Activated CD4-positive, alpha-beta T cell treated with anti-CD3 and anti-CD28 coated beads for 36 hours (primary cell): ENCODE data around the gene CEP44. TPM values are rescaled to one million over a fixed set of nuclear protein-coding genes. Genes with fewer than 3 reads are reported as not detected.
A peak's percentile ranks its signal among the peaks of the same experiment; 100 is the strongest.
"Not testable (repeated sequence)": the region's sequence is repeated elsewhere in the genome, so short reads cannot be mapped to it uniquely, and the experiment has no call there.

ENCODE experiments used
- ATAC-seq: fragments of 200-7000 bp; cut with Tn5 transposase; one replicate; pipeline ENCODE4 v1.10.0; 2021; ENCODE audit warnings: mild to moderate bottlenecking, moderate library complexity
- CTCF ChIA-PET: fragments of 350-600 bp; sonication (Branson Sonifier 250); formaldehyde crosslinking; loops from one replicate; lab custom pipeline; 2021; ENCODE audit warnings: antibody characterized with exemption; lab: Charles Lee
- POLR2A ChIA-PET: fragments of 350-600 bp; sonication (Branson Sonifier 250); formaldehyde crosslinking; loops from one replicate; lab custom pipeline; 2021; ENCODE audit warnings: antibody characterized with exemption, inconsistent platforms; lab: Charles Lee
- DNase-seq: peaks from one replicate; pipeline ENCODE4 v3.0.0-alpha.2; 2020
- H3K27ac Mint-ChIP-seq: one replicate; pipeline ENCODE4 v1.8.0; 2021; ENCODE audit warnings: mixed read lengths
- H3K27me3 Mint-ChIP-seq: one replicate; pipeline ENCODE4 v1.8.0; 2021; ENCODE audit warnings: mixed read lengths
- H3K36me3 Mint-ChIP-seq: one replicate; pipeline ENCODE4 v1.8.0; 2021; ENCODE audit warnings: low read depth, mixed read lengths
- H3K4me1 Mint-ChIP-seq: one replicate; pipeline ENCODE4 v1.8.0; 2021; ENCODE audit warnings: mixed read lengths
- H3K4me3 Mint-ChIP-seq: one replicate; pipeline ENCODE4 v1.8.0; 2021; ENCODE audit warnings: mild to moderate bottlenecking, moderate library complexity, mixed read lengths
- H3K9me3 Mint-ChIP-seq: one replicate; pipeline ENCODE4 v1.8.0; 2021; ENCODE audit warnings: low read depth, mixed read lengths
- intact Hi-C, 2 experiments: fragments of 100-400 bp; cut with DNase I in 1 of 2; cut with micrococcal nuclease in 1 of 2; formaldehyde crosslinking; loops; one replicate each; pipeline versions ENCODE4 v1.14.2 to v1.15.1; 2022 to 2024; cut with DNase I, micrococcal nuclease
- total RNA-seq, 2 experiments: library from RNA; stranded (reverse); gene quantifications; one replicate each; pipeline ENCODE4 v1.2.3, GENCODE V29; 2021

Gene CEP44
- total RNA-seq, 2 experiments from 2014 or later = 20.1 to 30.1 TPM

DNA sequence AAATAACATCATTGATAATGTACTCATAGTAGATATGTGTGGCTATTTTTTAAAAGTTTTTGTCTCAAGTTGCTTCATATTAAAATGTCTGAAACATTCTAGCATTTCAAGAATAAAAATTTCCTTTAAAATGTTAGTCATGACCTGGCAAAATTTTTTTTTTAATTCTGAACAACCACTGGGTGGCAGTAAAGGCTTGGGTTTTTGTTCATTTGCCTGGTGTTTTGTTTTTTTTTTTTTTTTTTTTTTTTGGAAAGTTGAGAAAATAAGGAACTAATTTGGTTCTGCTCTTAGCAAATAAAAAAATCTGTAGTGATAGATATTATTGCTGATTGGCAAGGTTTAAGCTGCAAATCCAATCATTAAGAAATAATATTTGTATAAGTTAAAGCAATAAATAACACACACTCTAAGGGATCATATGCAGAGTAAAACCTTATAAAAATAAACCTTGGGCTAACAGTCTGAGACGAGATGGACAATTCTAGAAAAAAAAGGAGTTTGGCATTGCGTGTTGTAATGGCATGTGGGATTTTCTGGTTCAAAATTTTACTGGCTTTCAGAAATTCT is 81.4 kb downstream of the CEP44 start:
- DNase-seq (peak; percentile 11), ATAC-seq (no peak)
- Mint-ChIP-seq H3K27ac (no peak overlapping the region), H3K27me3 (peaks cover 9% of the 10 kb centered on the region), H3K4me1 (no peaks in the 10 kb centered on the region), H3K4me3 (no peak overlapping the region), H3K36me3 (no peaks in the 10 kb centered on the region), H3K9me3 (peaks cover 2% of the 10 kb centered on the region)
- intact Hi-C loops = loop anchor here (1.0 to 2.0 kb wide), 4 partner anchors 267 to 1172 kb away; no protein-coding TSS in a partner anchor
- ChIA-PET CTCF (interaction anchor here (1.0 kb wide), 1 partner anchor 350 kb away, joined by 3 read pairs; no protein-coding TSS in a partner anchor), POLR2A (no interaction called here)

DNA sequence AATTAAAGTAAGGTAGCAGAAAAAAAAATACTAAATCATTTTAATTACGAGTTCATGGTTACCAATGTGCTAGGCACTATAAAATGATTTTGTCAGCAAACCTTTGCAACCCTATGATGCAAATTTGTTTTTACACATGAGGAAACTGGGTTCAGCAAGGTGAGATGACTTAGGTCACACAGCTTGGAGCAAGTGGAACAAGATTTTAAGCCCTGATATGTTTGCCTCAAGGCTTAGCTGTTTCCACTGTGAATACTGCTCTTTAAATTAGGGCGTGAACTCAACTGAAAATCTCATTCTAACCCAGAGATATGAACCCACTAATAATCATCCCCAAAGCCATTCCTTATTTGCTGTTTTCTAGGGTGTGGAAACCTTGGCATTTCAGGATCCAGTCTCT is 86.3 kb downstream of the CEP44 start:
- DNase-seq = no peak
- no peak for ATAC-seq
- H3K4me3 Mint-ChIP-seq = no peak overlapping the region
- ChIA-PET CTCF (no interaction called here), POLR2A (no interaction called here)
- no peak overlapping the region for H3K27ac Mint-ChIP-seq
- intact Hi-C loops = no loop called here
- no peaks in the 10 kb centered on the region for H3K36me3 Mint-ChIP-seq
- H3K9me3 Mint-ChIP-seq = peaks cover 2% of the 10 kb centered on the region
- no peaks in the 10 kb centered on the region for H3K27me3 Mint-ChIP-seq
- H3K4me1 Mint-ChIP-seq = no peaks in the 10 kb centered on the region

- H3K27me3 Mint-ChIP-seq = peaks cover 8% of the 10 kb centered on the region
- CTCF ChIA-PET = no interaction called here
Observed at GRCh38 chr4:174373821-174374220, 90.1 kb downstream of the CEP44 start.

DNA sequence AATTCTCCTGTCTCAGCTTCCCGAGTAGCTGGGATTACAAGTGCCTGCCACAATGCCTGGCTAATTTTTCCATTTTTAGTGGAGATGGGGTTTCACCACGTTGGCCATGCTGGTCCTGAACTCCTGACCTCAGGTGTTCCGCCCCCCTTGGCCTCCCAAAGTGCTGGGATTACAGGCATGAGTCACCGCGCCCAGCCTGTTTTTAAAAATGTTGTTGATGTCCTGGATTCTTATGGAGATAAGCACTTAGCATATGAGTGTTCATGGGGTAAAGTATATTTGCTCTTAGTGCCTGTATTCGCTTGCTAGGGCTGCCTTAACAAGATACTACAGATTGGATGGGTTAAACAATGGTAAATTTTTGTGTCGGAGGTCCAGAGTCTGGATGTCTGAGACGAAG is 91.7 kb downstream of the CEP44 start:
- intact Hi-C loops = no loop called here
- ChIA-PET CTCF (no interaction called here), POLR2A (no interaction called here)
- no peak for DNase-seq
- Mint-ChIP-seq H3K9me3 (no peaks in the 10 kb centered on the region), H3K36me3 (no peaks in the 10 kb centered on the region), H3K4me1 (no peaks in the 10 kb centered on the region), H3K27ac (no peak overlapping the region), H3K27me3 (peaks cover 8% of the 10 kb centered on the region), H3K4me3 (no peak overlapping the region)
- ATAC-seq = no peak

More at GRCh38 chr4:174373821-174374220, 90.1 kb downstream of the CEP44 start:
- no peaks in the 10 kb centered on the region for H3K36me3 Mint-ChIP-seq
- no peaks in the 10 kb centered on the region for H3K4me1 Mint-ChIP-seq
- H3K9me3 Mint-ChIP-seq = no peaks in the 10 kb centered on the region
- ATAC-seq (no peak), DNase-seq (no peak)
- H3K4me3 Mint-ChIP-seq = no peak overlapping the region
- H3K27ac Mint-ChIP-seq = no peak overlapping the region
- POLR2A ChIA-PET = no interaction called here
- intact Hi-C loops = no loop called here

DNA sequence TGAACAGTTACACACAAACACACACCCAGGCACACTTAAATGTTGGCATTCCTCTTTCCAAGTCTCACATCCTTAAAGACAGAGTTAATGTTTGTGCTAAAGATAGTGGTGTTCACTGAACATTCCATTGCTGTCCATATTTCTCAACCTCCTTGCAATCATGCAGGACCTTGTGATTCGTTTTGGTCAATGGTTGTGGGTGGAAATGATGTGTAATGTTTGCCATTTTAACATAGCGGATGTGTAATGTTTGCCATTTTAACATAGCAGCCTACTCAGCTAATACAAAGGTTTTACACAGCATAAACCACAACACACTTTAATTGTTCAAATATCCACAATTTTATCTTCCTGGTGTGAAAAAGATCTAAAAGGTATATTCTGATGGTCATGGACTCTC is 93.9 kb downstream of the CEP44 start:
- ChIA-PET CTCF (interaction anchor here (1.0 kb wide), 1 partner anchor 11 kb away, joined by 3 read pairs; no protein-coding TSS in a partner anchor), POLR2A (interaction anchor here (0.6 kb wide), 1 partner anchor 10 kb away, joined by 6 read pairs; no protein-coding TSS in a partner anchor)
- no peaks in the 10 kb centered on the region for H3K9me3 Mint-ChIP-seq
- intact Hi-C loops = no loop called here
- no peaks in the 10 kb centered on the region for H3K36me3 Mint-ChIP-seq
- no peak for ATAC-seq
- DNase-seq = no peak
- H3K4me3 Mint-ChIP-seq = no peak overlapping the region
- no peaks in the 10 kb centered on the region for H3K4me1 Mint-ChIP-seq
- H3K27ac Mint-ChIP-seq = no peak overlapping the region
- peaks cover 8% of the 10 kb centered on the region for H3K27me3 Mint-ChIP-seq

DNA sequence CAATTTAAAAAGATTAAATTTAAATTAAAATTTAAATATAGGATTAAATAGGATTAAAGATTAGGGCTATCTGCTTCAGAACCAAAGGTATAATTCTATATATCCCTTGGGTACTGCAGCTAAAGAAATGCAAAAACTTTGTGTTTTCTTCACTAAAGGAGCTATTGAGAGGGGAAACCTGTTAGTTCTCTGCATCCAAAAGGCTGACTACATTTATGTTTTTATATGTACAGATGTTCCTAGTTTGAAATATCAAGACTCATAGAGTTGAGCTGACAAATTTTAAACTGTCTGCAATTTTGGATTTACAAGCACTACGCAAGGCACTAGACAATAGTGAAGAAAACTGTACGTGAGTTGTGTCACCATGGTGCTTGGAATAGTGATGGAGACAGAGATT is 95.2 kb downstream of the CEP44 start:
- Mint-ChIP-seq H3K4me1 (no peaks in the 10 kb centered on the region), H3K36me3 (no peaks in the 10 kb centered on the region), H3K27ac (no peak overlapping the region), H3K9me3 (no peaks in the 10 kb centered on the region), H3K4me3 (no peak overlapping the region), H3K27me3 (peaks cover 10% of the 10 kb centered on the region)
- POLR2A ChIA-PET = no interaction called here
- DNase-seq = no peak
- intact Hi-C loops = no loop called here
- CTCF ChIA-PET = interaction anchor here (0.7 kb wide), 1 partner anchor 251 kb away, joined by 3 read pairs; no protein-coding TSS in a partner anchor
- no peak for ATAC-seq

- H3K36me3 Mint-ChIP-seq, H3K27me3 Mint-ChIP-seq, H3K4me1 Mint-ChIP-seq, ATAC-seq, H3K9me3 Mint-ChIP-seq, POLR2A ChIA-PET, DNase-seq, intact Hi-C loops, CTCF ChIA-PET, H3K4me3 Mint-ChIP-seq, H3K27ac Mint-ChIP-seq: not testable (repeated sequence)
Observed at GRCh38 chr4:174380206-174380605, 96.5 kb downstream of the CEP44 start.

DNA sequence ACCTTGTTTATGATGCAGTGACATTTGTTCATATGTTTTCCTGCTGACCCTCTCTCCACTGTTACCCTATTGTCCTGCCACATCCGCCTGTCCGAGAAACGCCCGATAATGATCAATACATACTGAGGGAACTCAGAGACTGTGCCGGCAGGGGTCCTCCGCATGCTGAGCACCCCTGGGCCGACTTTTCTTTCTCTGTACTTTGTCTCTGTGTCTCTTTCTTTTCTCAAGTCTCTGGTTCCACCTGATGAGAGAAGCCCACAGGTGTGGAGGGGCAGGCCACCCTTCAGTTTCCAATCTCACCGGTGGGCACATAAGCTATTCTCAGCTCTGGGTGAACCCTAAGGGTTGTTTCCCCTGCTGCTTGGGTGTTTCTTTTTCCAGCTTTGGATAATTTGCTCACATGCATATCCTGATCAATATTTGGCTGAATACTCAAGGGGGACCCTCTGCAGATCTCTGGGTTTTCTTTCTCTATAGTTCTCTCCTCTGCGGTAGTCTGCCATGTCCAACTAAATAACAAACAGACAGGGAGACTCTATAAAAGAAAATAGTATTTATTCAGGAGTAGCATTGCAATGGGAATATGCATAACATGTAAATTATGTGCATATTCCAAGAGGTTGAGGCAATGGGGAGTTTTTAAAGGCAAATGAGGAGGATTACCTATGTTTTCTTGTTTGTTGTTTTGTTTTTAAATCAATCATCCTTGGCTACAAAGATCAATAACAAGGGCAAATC is 97.2 kb downstream of the CEP44 start:
- DNase-seq (no peak), ATAC-seq (no peak)
- POLR2A ChIA-PET = no interaction called here
- Mint-ChIP-seq H3K27ac (no peak overlapping the region), H3K27me3 (peaks cover 10% of the 10 kb centered on the region), H3K4me3 (no peak overlapping the region), H3K36me3 (no peaks in the 10 kb centered on the region), H3K4me1 (no peaks in the 10 kb centered on the region), H3K9me3 (no peaks in the 10 kb centered on the region)
- CTCF ChIA-PET = interaction anchor here (0.8 kb wide), 1 partner anchor 22 kb away, joined by 3 read pairs; no protein-coding TSS in a partner anchor
- intact Hi-C loops = no loop called here

DNA sequence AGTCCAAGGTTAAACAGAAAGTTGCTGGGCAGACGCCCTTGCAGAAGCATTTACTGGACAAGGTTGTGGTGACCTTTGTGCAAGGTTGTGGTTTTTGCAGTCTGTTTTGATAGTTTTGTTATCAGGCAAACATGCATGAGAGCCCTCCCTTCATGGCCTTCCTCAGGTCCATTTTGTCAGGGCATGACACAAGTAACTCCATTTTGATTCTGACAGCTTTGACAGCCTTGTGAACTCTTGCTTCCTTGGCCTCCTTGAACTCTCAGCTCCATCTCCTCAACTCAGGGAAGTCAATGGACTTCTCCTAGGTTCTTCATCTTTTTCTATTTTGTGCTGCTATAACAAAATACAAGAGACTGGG is 97.7 kb downstream of the CEP44 start:
- Mint-ChIP-seq H3K9me3 (no peaks in the 10 kb centered on the region), H3K4me3 (no peak overlapping the region), H3K36me3 (no peaks in the 10 kb centered on the region), H3K27me3 (peaks cover 10% of the 10 kb centered on the region), H3K4me1 (no peaks in the 10 kb centered on the region), H3K27ac (no peak overlapping the region)
- intact Hi-C loops = no loop called here
- CTCF ChIA-PET = interaction anchor here (0.8 kb wide), 1 partner anchor 21 kb away, joined by 3 read pairs; no protein-coding TSS in a partner anchor
- POLR2A ChIA-PET = no interaction called here
- ATAC-seq (no peak), DNase-seq (no peak)

Other genes with a start within 250 kb of the CEP44 start
- 10 to 100 TPM; 17.7 to 18.9 TPM for gene FBXO8, start 244 bp upstream of the CEP44 start, total RNA-seq
- 1 to 10 TPM; 1.6 to 2.5 TPM for gene HPGD, start 238.6 kb downstream of the CEP44 start, total RNA-seq